Measurements from ENCODE around the gene PARP4. TPM values are rescaled to one million over a fixed set of nuclear protein-coding genes. Genes with fewer than 3 reads are reported as not detected.
"Not testable (repeated sequence)": the region's sequence is repeated elsewhere in the genome, so short reads cannot be mapped to it uniquely, and the experiment has no call there.

PARP4 gene
- total and polyA plus RNA-seq, 7 experiments from 2014 or later = 31.3 to 71.1 (median 60.5) TPM

DNA sequence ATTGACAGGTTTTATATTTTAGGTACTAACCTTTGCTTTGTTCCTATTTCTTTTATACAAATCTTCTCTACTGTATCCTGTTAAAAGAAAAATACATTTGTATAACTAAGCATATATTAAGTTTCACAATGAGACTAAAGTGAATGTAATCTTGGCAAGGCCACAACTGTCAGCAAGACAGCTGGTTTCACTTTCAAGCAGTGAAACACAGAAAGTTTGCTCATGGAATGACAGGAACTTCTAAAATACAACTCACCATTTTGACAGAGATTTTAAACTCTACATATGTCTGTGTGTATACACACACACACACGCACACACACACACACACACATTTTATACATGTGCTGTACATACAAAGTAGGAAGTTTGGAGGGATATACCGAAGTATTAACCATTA is 53.3 kb downstream of the PARP4 start:
- intact Hi-C loops (cut with micrococcal nuclease) = no loop called here

DNA sequence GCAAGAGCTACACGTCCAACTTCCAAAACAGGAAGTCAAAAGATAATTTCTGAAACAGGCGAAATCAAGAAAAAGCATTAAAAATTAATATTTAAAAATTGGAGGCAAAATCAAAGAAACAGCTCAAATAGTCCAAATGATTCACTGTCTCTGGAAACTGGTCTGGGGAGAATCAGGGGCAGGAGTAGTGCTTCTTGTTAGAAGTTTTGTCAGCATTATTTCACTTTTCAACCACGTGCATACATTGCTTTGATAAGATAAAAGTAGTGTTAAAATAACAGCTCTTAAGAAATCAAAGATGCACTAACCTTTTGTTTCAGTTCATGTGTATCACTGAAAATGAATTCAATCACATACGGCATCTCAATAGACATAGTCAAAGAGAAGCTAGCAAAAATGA is 53.8 kb downstream of the PARP4 start:
- H3K4me3 Mint-ChIP-seq = no peak overlapping the region
- POLR2A ChIA-PET = interaction anchor here (0.7 kb wide), 1 partner anchor 49 kb away, joined by 3 read pairs; no protein-coding TSS in a partner anchor

More for the DNA sequence above, 53.3 kb downstream of the PARP4 start:
- no peaks in the 10 kb centered on the region for H3K27me3 ChIP-seq (ENCODE audit: control insufficient read depth in 2 of 2, insufficient read depth in 2 of 2, low read length in 2 of 2)
- H3K4me1 Mint-ChIP-seq = peaks cover 3 to 30% (median 8%) of the 10 kb centered on the region in 7 donors
- ChIA-PET POLR2A (no interaction called here), CTCF (interaction anchor here (1.0 kb wide), 1 partner anchor 36 kb away, joined by 3 read pairs; no protein-coding TSS in a partner anchor)
- H3K4me3 ChIP-seq (ENCODE audit: low read length) = no peak overlapping the region
- no peak overlapping the region for H3K27ac ChIP-seq (ENCODE audit: low read depth, low read length)
- no peaks in the 10 kb centered on the region for H3K9me3 Mint-ChIP-seq
- H3K9me3 ChIP-seq (ENCODE audit: control insufficient read depth in 2 of 3, low read length in 3 of 3) = no peaks in the 10 kb centered on the region
- DNase-seq (no peak), ATAC-seq (no peak)
- H3K27ac Mint-ChIP-seq = peak overlapping the region in 5 of 9 donors; percentile 41 to 76 (median 62)
- no peaks in the 10 kb centered on the region for H3K4me1 ChIP-seq (ENCODE audit: control insufficient read depth in 2 of 2, insufficient read depth in 2 of 2, low read length in 2 of 2)
- H3K36me3 ChIP-seq (ENCODE audit: control insufficient read depth in 2 of 3, insufficient read depth in 3 of 3, low read length in 3 of 3) = peaks cover 10 to 62% (median 12%) of the 10 kb centered on the region in 3 experiments
- peaks cover 7 to 56% (median 43%) of the 10 kb centered on the region in 5 donors for H3K36me3 Mint-ChIP-seq
- peak overlapping the region in 1 of 10 donors; percentile 60 for H3K4me3 Mint-ChIP-seq
- H3K27me3 Mint-ChIP-seq = no peaks in the 10 kb centered on the region

DNA sequence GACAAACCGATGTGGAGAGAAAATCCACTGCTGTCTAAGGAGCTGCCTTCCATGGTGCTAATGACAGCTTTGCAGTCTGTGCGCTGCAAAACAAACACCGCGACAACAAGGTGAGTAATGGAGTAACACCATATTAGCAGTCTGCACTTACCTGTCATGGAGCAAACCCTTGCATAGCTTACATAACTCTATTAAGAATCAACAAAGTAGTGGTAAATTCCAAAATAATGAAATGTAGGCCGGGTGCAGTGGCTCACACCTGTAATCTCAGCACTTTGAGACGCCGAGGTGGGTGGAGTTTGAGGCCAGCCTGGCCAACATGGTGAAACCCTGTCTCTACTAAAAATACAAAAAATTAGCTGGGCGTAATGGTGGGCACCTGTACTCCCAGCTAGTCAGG is 56.2 kb downstream of the PARP4 start:
- DNase-seq = no peak
- ChIA-PET POLR2A (no interaction called here), CTCF (no interaction called here)
- intact Hi-C loops (cut with micrococcal nuclease) = no loop called here
- Histone ChIP-seq H3K4me3 (ENCODE audit: low read length) (no peak overlapping the region), H3K27me3 (ENCODE audit: control insufficient read depth in 2 of 2, insufficient read depth in 2 of 2, low read length in 2 of 2) (no peaks in the 10 kb centered on the region), H3K27ac (ENCODE audit: low read depth, low read length) (no peak overlapping the region), H3K9me3 (ENCODE audit: control insufficient read depth in 2 of 3, low read length in 3 of 3) (no peaks in the 10 kb centered on the region), H3K4me1 (ENCODE audit: control insufficient read depth in 2 of 2, insufficient read depth in 2 of 2, low read length in 2 of 2) (no peaks in the 10 kb centered on the region), H3K36me3 (ENCODE audit: control insufficient read depth in 2 of 3, insufficient read depth in 3 of 3, low read length in 3 of 3) (peaks cover 15 to 75% (median 24%) of the 10 kb centered on the region in 3 experiments)
- H3K36me3 Mint-ChIP-seq = peaks cover 3 to 51% (median 36%) of the 10 kb centered on the region in 5 donors
- H3K4me1 Mint-ChIP-seq = peaks cover 0 to 14% (median 0%) of the 10 kb centered on the region in 7 donors
- H3K27me3 Mint-ChIP-seq = no peaks in the 10 kb centered on the region
- no peaks in the 10 kb centered on the region for H3K9me3 Mint-ChIP-seq
- ATAC-seq = no peak
- H3K27ac Mint-ChIP-seq = no peak overlapping the region
- no peak overlapping the region for H3K4me3 Mint-ChIP-seq

More for the DNA sequence above, 53.8 kb downstream of the PARP4 start:
- Mint-ChIP-seq H3K27ac (peak overlapping the region in 2 of 9 donors; percentile 46 to 66), H3K27me3 (no peaks in the 10 kb centered on the region), H3K36me3 (peaks cover 7 to 53% (median 39%) of the 10 kb centered on the region in 5 donors), H3K9me3 (no peaks in the 10 kb centered on the region), H3K4me1 (peaks cover 0 to 25% (median 5%) of the 10 kb centered on the region in 7 donors)
- ATAC-seq (no peak), DNase-seq (no peak)
- intact Hi-C loops (cut with micrococcal nuclease) = no loop called here
- CTCF ChIA-PET = interaction anchor here (1.0 kb wide), 1 partner anchor 36 kb away, joined by 3 read pairs; no protein-coding TSS in a partner anchor
- Histone ChIP-seq H3K4me3 (ENCODE audit: low read length) (no peak overlapping the region), H3K27me3 (ENCODE audit: control insufficient read depth in 2 of 2, insufficient read depth in 2 of 2, low read length in 2 of 2) (no peaks in the 10 kb centered on the region), H3K9me3 (ENCODE audit: control insufficient read depth in 2 of 3, low read length in 3 of 3) (no peaks in the 10 kb centered on the region), H3K36me3 (ENCODE audit: control insufficient read depth in 2 of 3, insufficient read depth in 3 of 3, low read length in 3 of 3) (peaks cover 10 to 67% (median 15%) of the 10 kb centered on the region in 3 experiments), H3K4me1 (ENCODE audit: control insufficient read depth in 2 of 2, insufficient read depth in 2 of 2, low read length in 2 of 2) (no peaks in the 10 kb centered on the region), H3K27ac (ENCODE audit: low read depth, low read length) (no peak overlapping the region)

DNA sequence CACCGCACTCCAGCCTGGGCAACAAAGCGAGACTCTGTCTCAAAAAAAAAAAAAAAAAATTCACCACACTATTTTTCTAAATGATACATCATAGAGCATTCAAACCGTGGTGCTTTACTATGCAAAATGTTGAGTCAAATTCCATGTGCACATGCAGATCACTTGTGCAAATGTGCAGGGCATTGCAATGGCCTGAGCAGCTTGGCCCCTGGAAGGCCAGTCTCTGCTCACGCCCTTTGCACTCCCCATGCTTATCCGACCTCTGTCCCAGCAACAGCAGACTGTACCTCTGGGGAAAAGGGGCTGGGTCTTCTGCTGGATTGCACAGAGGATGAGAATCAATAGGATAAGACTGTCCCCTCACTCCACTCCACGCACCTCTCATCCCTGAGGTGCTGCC is 58.5 kb downstream of the PARP4 start:
- Histone ChIP-seq H3K27me3 (ENCODE audit: control insufficient read depth in 2 of 2, insufficient read depth in 2 of 2, low read length in 2 of 2) (no peaks in the 10 kb centered on the region), H3K36me3 (ENCODE audit: control insufficient read depth in 2 of 3, insufficient read depth in 3 of 3, low read length in 3 of 3) (peaks cover 12 to 75% (median 24%) of the 10 kb centered on the region in 3 experiments), H3K27ac (ENCODE audit: low read depth, low read length) (no peak overlapping the region), H3K9me3 (ENCODE audit: control insufficient read depth in 2 of 3, low read length in 3 of 3) (no peaks in the 10 kb centered on the region), H3K4me3 (ENCODE audit: low read length) (no peak overlapping the region), H3K4me1 (ENCODE audit: control insufficient read depth in 2 of 2, insufficient read depth in 2 of 2, low read length in 2 of 2) (no peaks in the 10 kb centered on the region)
- intact Hi-C loops (cut with micrococcal nuclease) = no loop called here
- H3K27me3 Mint-ChIP-seq = no peaks in the 10 kb centered on the region
- peaks cover 3 to 62% (median 31%) of the 10 kb centered on the region in 5 donors for H3K36me3 Mint-ChIP-seq
- DNase-seq (no peak), ATAC-seq (no peak)
- H3K27ac Mint-ChIP-seq = no peak overlapping the region
- CTCF ChIA-PET = no interaction called here
- H3K4me3 Mint-ChIP-seq = no peak overlapping the region
- peaks cover 0 to 5% (median 0%) of the 10 kb centered on the region in 7 donors for H3K4me1 Mint-ChIP-seq
- no peaks in the 10 kb centered on the region for H3K9me3 Mint-ChIP-seq
- POLR2A ChIA-PET = no interaction called here

DNA sequence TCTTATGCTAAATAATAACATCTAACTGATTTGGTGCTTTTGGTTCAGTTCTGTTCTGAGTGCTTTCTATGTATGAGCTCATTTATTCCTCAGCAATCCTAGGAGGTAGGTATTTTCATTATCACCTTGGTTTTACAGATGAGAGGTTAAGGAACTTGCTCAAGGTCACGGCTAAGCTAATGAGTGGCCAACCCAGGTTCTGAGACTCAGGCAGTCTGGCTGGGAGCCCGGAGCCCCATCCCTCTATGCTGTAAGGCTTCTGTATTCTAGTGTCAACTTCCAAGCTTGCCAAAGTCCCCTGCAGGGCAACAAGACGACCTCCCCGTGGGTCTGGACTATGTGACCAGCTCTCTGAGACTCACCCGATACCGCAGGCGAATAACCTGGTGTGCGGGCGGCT is 60.5 kb downstream of the PARP4 start:
- Histone ChIP-seq H3K9me3 (ENCODE audit: control insufficient read depth in 2 of 3, low read length in 3 of 3) (no peaks in the 10 kb centered on the region), H3K4me1 (ENCODE audit: control insufficient read depth in 2 of 2, insufficient read depth in 2 of 2, low read length in 2 of 2) (no peaks in the 10 kb centered on the region), H3K36me3 (ENCODE audit: control insufficient read depth in 2 of 3, insufficient read depth in 3 of 3, low read length in 3 of 3) (peaks cover 12 to 75% (median 24%) of the 10 kb centered on the region in 3 experiments), H3K27me3 (ENCODE audit: control insufficient read depth in 2 of 2, insufficient read depth in 2 of 2, low read length in 2 of 2) (no peaks in the 10 kb centered on the region), H3K27ac (ENCODE audit: low read depth, low read length) (no peak overlapping the region), H3K4me3 (ENCODE audit: low read length) (no peak overlapping the region)
- Mint-ChIP-seq H3K27me3 (no peaks in the 10 kb centered on the region), H3K9me3 (no peaks in the 10 kb centered on the region), H3K4me3 (no peak overlapping the region), H3K36me3 (peaks cover 11 to 67% (median 32%) of the 10 kb centered on the region in 5 donors), H3K4me1 (no peaks in the 10 kb centered on the region), H3K27ac (no peak overlapping the region)
- ATAC-seq (no peak), DNase-seq (no peak)
- POLR2A ChIA-PET = no interaction called here
- intact Hi-C loops (cut with micrococcal nuclease) = no loop called here
- CTCF ChIA-PET = no interaction called here

DNA sequence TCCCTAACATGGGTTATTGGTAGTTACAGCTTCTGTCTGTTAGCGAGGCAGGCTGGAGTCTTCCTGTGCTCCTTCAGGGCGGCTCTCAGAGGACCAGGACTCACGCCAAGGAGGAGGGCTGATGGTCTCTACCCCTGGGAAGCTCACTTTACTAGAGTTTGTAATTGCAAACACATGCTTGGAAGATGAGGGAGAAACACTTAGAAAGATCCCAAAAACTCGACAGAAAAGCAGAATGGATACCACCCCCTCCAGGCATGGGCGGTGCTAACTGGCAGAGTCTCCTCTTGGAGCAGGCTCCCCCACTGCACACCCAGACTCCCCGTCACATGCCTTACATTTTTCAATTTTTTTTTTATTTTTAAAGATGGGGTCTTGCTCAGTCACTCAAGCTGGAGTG is 62.0 kb downstream of the PARP4 start:
- Mint-ChIP-seq H3K4me1 (no peaks in the 10 kb centered on the region), H3K36me3 (peaks cover 16 to 63% (median 34%) of the 10 kb centered on the region in 5 donors), H3K4me3 (no peak overlapping the region), H3K9me3 (no peaks in the 10 kb centered on the region), H3K27me3 (no peaks in the 10 kb centered on the region), H3K27ac (no peak overlapping the region)
- Histone ChIP-seq H3K4me3 (ENCODE audit: low read length) (no peak overlapping the region), H3K27me3 (ENCODE audit: control insufficient read depth in 2 of 2, insufficient read depth in 2 of 2, low read length in 2 of 2) (no peaks in the 10 kb centered on the region), H3K9me3 (ENCODE audit: control insufficient read depth in 2 of 3, low read length in 3 of 3) (no peaks in the 10 kb centered on the region), H3K27ac (ENCODE audit: low read depth, low read length) (no peak overlapping the region), H3K4me1 (ENCODE audit: control insufficient read depth in 2 of 2, insufficient read depth in 2 of 2, low read length in 2 of 2) (no peaks in the 10 kb centered on the region), H3K36me3 (ENCODE audit: control insufficient read depth in 2 of 3, insufficient read depth in 3 of 3, low read length in 3 of 3) (peaks cover 12 to 70% (median 35%) of the 10 kb centered on the region in 3 experiments)
- intact Hi-C loops (cut with micrococcal nuclease) = no loop called here
- CTCF ChIA-PET = no interaction called here
- DNase-seq (no peak), ATAC-seq (no peak)
- POLR2A ChIA-PET = no interaction called here

DNA sequence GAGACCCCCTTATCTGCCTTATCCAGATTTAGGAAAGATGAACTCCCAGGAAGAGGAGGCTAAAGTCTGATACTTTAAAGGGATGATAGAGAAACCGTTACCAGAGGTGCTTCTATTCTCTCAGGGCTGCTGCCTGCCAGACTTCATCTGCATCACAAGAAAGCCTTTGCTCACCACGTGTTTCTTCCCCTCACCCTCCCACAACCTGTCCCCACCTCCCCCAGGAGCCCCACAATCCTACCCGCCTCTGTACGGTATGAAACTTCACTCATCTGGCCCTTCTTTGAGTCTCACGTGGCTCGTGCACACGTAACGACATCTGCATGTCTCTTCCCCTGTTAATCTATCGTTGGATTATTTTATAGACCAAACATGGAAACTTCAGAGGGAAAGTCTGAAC is 67.7 kb downstream of the PARP4 start:
- H3K4me3 Mint-ChIP-seq; H3K27me3 ChIP-seq (ENCODE audit: control insufficient read depth in 2 of 2, insufficient read depth in 2 of 2, low read length in 2 of 2); DNase-seq; POLR2A ChIA-PET; H3K4me1 ChIP-seq (ENCODE audit: control insufficient read depth in 2 of 2, insufficient read depth in 2 of 2, low read length in 2 of 2); CTCF ChIA-PET; H3K27me3 Mint-ChIP-seq; H3K27ac ChIP-seq (ENCODE audit: low read depth, low read length); ATAC-seq; H3K4me3 ChIP-seq (ENCODE audit: low read length); intact Hi-C loops (cut with micrococcal nuclease); H3K9me3 ChIP-seq (ENCODE audit: control insufficient read depth in 2 of 3, low read length in 3 of 3); H3K9me3 Mint-ChIP-seq; H3K4me1 Mint-ChIP-seq: not testable (repeated sequence)
- H3K27ac Mint-ChIP-seq = peak overlapping the region in 1 of 9 donors; percentile 67
- peaks cover 16 to 72% (median 36%) of the 10 kb centered on the region in 5 donors for H3K36me3 Mint-ChIP-seq
- H3K36me3 ChIP-seq (ENCODE audit: control insufficient read depth in 2 of 3, insufficient read depth in 3 of 3, low read length in 3 of 3) = peaks cover 0 to 56% (median 12%) of the 10 kb centered on the region in 3 experiments
